ENCODE data around the gene MRTFA.

Gene MRTFA

DNA sequence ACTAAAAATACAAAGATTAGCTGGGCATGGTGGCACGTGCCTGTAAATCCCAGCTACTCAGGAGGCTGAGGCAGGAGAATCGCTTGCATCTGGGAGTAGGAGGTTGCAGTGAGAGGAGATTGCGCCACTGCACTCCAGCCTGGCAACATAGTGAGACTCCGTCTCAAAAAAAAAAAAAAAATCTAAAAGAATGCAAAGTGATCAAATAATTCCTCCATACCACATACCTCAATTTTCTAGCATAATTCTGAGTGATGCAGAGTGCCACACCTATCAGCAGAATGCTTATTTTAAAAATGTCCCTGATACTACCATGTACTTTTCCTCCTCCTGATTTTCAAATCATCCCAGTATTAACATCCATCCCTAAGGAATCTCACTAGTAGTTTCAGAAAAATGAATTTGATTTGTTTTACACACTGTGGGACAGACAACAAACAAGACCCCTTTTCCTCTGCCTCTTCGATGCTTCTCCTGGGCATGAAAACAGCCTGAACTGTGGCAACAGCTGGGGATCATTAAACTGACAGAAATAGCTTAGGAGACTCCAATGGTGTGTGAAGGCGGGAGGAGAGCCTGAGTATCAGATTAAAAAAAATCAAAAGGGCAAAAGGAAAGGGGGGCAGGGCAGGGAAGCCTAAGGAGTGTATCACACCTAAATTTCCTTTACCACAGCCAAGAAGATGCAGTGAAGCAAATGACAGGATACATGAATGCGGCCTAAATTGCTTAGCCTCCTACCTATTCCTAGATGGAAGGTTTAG, 151.4 kb downstream of the MRTFA start:
- no peak for DNase-seq

DNA sequence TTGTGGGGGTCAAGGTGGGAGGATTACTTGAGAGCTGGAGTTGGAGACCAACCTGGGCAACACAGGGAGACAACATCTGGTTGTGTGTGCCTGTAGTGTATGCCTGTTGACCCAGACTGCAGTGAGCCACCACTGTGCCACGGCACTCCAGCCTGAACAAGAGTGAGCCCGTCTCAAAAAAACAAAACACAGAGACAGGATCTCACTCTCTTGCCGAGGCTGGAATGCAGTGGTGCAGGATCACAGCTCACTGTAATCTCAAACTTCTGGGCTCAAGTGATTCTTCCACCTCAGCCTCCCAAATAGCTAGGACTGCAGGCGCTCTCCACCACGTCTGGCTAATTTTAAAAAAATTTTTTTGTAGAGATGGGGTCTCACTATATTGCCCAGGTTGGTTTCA, 153.6 kb downstream of the MRTFA start:
- DNase-seq: no peak

DNA sequence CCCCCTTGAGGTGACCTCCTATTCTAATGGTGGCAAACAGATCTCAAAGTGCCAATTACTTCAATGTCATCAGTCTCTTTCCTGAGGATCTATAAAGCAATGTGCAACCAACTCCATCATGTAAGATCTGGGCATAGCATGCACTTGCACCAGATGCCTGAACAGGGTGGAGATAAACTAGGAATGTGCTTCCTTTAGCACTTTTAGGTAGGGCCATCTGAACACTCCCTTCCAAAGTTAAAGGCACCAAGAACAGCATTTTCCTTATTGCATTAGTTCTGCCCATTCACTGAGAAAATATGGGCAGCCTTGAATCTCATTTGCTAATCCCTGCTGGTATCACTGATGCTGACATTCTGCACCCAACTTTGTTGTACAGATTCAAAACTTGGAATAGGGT, 154.1 kb downstream of the MRTFA start:
- no peak for DNase-seq

- DNase-seq: no peak
Measured at GRCh38 chr22:40480996-40481395, 155.5 kb downstream of the MRTFA start.

- DNase-seq: no peak
Measured at GRCh38 chr22:40479887-40480538, 156.5 kb downstream of the MRTFA start.

DNA sequence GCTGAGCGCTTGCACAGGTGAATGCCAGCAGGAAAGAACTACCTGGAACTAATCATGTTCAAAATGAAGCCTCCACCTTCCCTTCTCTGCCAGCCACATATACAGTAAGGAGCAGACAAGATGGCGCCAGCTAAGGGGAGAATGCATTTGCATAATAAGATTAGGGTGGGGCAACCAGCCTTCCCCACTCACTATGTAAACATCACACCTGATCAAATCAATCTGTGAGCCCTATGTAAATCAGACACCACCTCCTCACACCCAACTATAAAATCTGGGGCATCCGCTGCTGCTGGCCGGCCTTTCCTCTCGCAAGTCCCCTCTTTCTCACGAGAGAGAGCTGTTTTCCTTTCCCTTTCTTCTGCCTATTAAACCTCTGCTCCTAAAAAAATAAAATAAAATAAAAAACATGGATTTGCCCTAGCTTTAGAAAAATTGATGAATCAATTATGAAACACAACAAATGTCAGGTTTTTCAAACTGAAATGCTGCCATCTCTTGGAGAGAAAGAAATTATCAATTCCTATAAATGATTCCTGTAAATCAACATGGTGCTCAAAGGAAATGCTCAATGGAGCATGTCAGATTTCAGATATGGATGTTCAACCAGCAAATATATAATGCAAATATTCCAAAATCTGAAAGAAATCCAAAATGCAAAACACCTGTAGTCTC, 157.3 kb downstream of the MRTFA start:
- DNase-seq: no peak

DNA sequence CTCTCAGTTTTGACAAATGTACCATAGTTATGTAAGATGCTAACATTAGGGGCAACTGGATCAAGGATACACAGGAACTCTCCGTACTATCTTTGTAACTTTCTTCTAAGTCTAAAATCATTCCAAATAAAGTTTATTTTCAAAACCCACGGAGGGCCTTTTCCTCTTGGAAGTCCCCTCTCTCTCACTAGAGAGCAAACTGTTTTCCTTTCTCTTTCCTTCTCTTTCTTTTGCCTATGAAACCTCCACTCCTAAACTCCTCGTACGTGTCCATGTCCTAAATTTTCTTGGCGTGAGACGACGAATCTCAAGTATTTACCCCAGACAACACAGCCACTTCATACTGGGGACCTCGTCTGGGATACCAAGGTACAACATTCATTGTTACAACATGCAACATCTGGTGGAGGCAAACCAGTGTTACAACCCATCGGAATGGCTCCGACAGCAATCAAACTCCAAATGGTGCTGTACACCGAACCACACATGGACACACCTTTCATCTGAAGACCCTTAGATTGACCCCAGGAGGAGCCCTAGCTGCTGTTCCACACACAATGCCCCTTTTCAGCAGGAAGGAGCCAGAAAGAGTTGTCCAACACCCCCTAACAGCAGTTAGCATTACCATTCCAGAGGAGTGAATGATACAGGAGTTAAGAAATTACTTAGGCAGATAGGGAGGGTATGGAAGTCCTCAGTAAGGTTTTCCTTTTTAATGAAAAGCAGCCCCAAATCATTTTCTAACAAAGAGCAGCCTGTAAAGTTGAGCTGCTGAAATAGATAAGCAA, 158.0 kb downstream of the MRTFA start:
- DNase-seq: no peak

DNA sequence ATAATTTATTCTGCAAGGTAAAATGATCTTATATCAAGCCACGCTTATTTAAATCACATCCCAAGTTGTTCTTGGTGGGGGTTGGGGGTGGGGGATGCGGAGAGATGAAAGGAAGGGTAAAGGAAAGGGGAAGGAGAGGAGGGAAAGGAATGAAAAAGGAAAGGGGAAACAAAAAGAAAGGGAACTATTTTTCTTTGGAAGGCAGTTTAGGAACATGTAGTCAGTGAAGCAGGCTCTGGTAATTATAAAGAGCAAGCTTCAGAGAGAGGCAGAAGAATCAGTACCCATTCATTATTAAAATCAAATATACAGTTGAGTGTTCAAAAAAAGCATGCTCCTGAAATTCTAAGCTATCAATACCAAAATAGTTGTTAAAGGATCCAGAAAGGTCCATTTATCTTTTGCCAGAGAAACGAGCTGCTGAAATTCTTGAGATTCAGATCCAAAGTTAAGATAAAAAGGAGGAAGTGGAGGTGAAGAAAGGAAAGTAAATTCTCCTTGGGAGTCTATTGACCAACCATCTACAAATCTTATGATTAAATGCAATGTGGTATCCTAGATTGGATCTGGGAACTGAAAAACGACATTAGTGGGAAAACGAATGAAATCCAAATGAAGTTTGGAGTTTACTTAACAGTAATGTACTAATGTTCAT, 158.7 kb downstream of the MRTFA start:
- DNase-seq: no peak

DNA sequence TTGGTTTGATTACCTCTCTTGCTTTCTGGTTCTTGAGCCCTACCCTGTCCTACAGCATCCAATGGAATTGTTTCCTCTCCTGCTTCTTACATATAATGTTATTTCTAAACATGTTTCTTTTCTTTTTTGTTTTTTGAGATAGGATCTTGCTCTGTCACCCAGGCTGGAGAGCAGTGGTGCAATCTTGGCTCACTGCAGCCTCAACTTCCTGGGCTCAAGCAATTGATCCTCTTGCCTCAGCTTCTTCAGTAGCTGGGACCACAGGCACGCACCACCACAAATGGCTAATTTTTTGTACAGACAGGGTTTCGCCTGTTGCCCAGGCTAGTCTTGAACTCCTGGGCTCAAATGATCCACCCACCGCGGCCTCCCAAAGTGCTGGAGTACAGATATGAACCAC, 160.2 kb downstream of the MRTFA start:
- DNase-seq: no peak

DNA sequence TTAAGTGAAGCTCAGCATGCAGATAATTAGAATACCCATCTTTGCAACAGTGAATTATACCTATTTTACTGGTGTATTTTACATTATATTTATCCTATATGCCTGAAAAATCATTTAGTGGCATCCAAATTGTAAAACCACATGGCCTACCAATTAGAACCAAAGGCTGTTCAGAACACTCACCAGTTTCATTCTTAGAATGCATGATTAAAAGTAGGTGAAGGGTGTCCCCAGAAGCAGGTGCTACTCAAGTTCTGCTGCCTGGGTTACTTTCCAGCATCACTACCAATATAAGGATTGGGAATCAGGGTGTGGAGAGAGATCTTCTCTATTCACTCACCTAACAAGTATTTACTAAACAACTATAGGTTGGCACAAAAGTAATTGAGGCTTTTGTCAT, 162.8 kb downstream of the MRTFA start:
- DNase-seq: no peak

DNA sequence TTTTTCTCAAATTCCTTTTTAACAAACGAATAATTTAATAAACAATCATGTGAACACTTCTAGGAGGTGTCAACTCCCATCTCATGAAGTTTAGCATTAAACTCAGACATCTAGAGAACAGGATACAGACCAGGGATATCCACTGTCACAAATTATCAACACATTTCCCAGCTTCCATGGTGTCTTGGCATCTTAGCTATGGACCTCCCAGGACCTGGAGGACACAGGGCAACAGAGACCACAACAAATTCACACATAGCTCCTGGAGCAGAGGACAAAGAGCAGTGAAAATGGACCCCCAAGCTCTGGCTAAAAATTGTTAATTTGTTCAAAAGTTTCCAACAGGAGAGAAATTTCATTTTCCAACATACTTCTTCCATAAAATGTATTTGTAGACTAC, 163.9 kb downstream of the MRTFA start:
- no peak for DNase-seq

- DNase-seq: no peak
Measured at GRCh38 chr22:40472051-40472450, 164.5 kb downstream of the MRTFA start.

- DNase-seq: no peak
Measured at GRCh38 chr22:40469181-40469580, 167.3 kb downstream of the MRTFA start.

- DNase-seq: no peak
Measured at GRCh38 chr22:40468616-40469015, 167.9 kb downstream of the MRTFA start.

- DNase-seq: no peak
Measured at GRCh38 chr22:40466976-40467375, 169.5 kb downstream of the MRTFA start.

DNA sequence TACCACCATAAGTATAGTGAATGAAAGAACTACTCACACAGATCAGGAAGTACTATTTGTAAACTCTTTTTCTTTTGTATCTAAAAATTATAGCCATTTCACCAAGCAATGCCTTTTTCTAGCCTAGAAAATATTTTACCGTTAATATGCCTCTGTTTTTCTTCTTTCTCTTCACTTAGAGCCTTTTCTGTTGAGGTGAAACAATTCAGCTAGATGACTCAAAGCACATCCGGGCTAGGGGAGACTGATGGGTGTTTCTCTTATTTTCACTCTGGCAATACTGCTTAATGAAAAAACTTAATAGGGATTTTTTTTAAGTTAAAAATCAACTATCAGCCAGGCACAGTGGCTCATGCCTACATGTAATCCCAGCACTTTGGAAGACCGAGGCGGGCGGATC, 172.8 kb downstream of the MRTFA start:
- no peak for DNase-seq

GRCh38 chr22:40463017-40463631, 173.4 kb downstream of the MRTFA start:
- no peak for DNase-seq

DNA sequence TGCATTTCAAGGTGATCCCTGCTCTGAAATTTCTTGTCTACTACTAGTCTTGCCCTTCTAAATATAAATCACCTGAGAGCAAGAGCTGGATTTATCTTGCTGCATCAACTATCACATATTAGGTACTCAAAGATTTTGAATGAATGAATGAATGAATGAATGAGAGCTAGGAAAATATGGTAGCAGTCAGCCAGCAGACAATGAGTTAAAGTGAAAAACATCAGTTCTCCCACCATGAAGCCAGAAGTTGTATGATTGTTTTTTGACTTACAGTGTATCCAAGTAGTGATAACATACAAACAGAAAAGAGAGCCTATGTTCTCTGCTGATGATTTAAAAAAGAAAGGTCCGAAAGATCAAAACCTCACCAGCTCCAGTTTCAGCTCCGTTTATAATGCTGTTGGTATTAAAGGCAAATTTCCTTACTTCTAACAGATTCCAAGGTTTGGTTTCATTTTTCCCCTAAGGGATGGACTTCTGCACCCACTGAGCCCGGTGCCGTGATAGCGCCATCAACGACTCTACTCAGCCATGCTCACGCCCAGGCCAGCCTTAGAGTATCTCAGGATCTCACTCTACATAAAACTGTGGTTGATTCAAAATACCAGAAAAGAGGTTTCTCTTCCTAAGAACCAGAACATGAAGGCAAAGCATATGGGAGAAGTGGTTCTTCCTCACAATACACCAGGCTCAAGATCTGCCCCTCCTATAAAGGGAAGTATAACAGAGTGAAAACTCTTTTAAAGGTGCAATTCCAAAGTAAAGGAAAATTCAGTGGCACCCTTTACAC, 174.1 kb downstream of the MRTFA start:
- DNase-seq: no peak

- DNase-seq: no peak
Measured at GRCh38 chr22:40453671-40454070, 182.8 kb downstream of the MRTFA start.

GRCh38 chr22:40452730-40453487, 183.6 kb downstream of the MRTFA start:
- DNase-seq: no peak

- DNase-seq: no peak
Measured at GRCh38 chr22:40451210-40451609, 185.3 kb downstream of the MRTFA start.

Measured in NCI-H1417 treated with DMSO at 0.1 percent for 48 hours (cell line).